ENCODE results near the gene APOBEC3F.

GRCh38 chr22:39027717-39028116 is 12.9 kb upstream of the APOBEC3F start:
- TF ChIP-seq, protein P1, sequence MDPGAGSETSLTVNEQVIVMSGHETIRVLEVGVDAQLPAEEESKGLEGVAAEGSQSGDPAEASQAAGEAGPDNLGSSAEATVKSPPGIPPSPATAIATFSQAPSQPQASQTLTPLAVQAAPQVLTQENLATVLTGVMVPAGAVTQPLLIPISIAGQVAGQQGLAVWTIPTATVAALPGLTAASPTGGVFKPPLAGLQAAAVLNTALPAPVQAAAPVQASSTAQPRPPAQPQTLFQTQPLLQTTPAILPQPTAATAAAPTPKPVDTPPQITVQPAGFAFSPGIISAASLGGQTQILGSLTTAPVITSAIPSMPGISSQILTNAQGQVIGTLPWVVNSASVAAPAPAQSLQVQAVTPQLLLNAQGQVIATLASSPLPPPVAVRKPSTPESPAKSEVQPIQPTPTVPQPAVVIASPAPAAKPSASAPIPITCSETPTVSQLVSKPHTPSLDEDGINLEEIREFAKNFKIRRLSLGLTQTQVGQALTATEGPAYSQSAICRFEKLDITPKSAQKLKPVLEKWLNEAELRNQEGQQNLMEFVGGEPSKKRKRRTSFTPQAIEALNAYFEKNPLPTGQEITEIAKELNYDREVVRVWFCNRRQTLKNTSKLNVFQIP (CRISPR knock-in tag; IDR thresholded peaks at IDR 0.05; ENCODE audit: borderline replicate concordance, low read depth), result no peak
- no peak for TF ChIP-seq CSRNP3 (CRISPR knock-in tag; IDR thresholded peaks at IDR 0.05)
- TF ChIP-seq ZFP3 (CRISPR knock-in tag; IDR thresholded peaks at IDR 0.05), result no peak
- TF ChIP-seq SNAI2 (CRISPR knock-in tag; IDR thresholded peaks at IDR 0.05), result no peak
- TF ChIP-seq, protein P2, sequence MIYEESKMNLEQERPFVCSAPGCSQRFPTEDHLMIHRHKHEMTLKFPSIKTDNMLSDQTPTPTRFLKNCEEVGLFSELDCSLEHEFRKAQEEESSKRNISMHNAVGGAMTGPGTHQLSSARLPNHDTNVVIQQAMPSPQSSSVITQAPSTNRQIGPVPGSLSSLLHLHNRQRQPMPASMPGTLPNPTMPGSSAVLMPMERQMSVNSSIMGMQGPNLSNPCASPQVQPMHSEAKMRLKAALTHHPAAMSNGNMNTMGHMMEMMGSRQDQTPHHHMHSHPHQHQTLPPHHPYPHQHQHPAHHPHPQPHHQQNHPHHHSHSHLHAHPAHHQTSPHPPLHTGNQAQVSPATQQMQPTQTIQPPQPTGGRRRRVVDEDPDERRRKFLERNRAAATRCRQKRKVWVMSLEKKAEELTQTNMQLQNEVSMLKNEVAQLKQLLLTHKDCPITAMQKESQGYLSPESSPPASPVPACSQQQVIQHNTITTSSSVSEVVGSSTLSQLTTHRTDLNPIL (CRISPR knock-in tag; IDR thresholded peaks at IDR 0.05; ENCODE audit: low read depth), result no peak

Data from SK-N-SH treated with all-trans-retinoic acid at 6 μM for 48 hours (cell line).